Lower leg skin (tissue), 3 donors: ENCODE results near the gene LTF.

ENCODE experiments used
- POLR2A ChIP-seq, 2 donors: fragments of 450-650 bp; IDR thresholded peaks; one replicate each; pipeline ENCODE4 v1.6.1; 2016 to 2017; ENCODE audit warnings: antibody characterized with exemption in 2 of 2, mild to moderate bottlenecking in 1 of 2, moderate library complexity in 1 of 2
- TF ChIP-seq, protein P1 (sequence below), 3 donors: fragments of 450-650 bp; IDR thresholded peaks; one replicate each; pipeline ENCODE4 v1.5.1; 2016; ENCODE audit warnings: antibody characterized with exemption in 3 of 3, mild to moderate bottlenecking in 3 of 3, moderate library complexity in 2 of 3

GRCh38 chr3:46505953-46506352, 41.2 kb upstream of the LTF start:
- no peak for TF ChIP-seq POLR2A (IDR thresholded peaks at IDR 0.05)
- TF ChIP-seq, protein P1, sequence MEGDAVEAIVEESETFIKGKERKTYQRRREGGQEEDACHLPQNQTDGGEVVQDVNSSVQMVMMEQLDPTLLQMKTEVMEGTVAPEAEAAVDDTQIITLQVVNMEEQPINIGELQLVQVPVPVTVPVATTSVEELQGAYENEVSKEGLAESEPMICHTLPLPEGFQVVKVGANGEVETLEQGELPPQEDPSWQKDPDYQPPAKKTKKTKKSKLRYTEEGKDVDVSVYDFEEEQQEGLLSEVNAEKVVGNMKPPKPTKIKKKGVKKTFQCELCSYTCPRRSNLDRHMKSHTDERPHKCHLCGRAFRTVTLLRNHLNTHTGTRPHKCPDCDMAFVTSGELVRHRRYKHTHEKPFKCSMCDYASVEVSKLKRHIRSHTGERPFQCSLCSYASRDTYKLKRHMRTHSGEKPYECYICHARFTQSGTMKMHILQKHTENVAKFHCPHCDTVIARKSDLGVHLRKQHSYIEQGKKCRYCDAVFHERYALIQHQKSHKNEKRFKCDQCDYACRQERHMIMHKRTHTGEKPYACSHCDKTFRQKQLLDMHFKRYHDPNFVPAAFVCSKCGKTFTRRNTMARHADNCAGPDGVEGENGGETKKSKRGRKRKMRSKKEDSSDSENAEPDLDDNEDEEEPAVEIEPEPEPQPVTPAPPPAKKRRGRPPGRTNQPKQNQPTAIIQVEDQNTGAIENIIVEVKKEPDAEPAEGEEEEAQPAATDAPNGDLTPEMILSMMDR (IDR thresholded peaks at IDR 0.05) = no peak
